IMR-90 (cell line): Measurements from ENCODE around the gene NTRK2. TPM values are rescaled to one million over a fixed set of nuclear protein-coding genes. Genes with fewer than 3 reads are reported as not detected.

Source experiments
- ATAC-seq: fragments of 200-7000 bp; cut with Tn5 transposase; 2 replicates; pipeline ENCODE4 v1.9.1; 2020; ENCODE audit warnings: low read depth, mild to moderate bottlenecking, moderate library complexity
- BruUV-seq: library from RNA; stranded (reverse); fragments of 400-500 nt; replicated peaks from 2 replicates; lab custom pipeline; 2021; lab: Mats Ljungman, UMichigan
- CTCF ChIA-PET: fragments of 300-600 bp; formaldehyde crosslinking; extraction: SDS; loops from one replicate; lab custom pipeline; 2021; ENCODE audit warnings: antibody characterized with exemption; lab: Yijun Ruan, JAX
- POLR2A ChIA-PET: fragments of 300-600 bp; sonication (Branson Sonifier 250); formaldehyde crosslinking; loops from one replicate; lab custom pipeline; 2022; ENCODE audit warnings: antibody characterized with exemption; ENCODE audit not compliant: unreplicated experiment; lab: Charles Lee
- DNase-seq: peaks from one replicate; pipeline ENCODE4 v3.0.0; 2013
- H2AFZ ChIP-seq: replicated peaks from 2 replicates; pipeline ENCODE3; 2013; ENCODE audit warnings: low read length, mild to moderate bottlenecking; ENCODE audit not compliant: poor library complexity
- H2AK5ac ChIP-seq: 2 replicates; pipeline ENCODE4 v1.6.1; 2013; ENCODE audit warnings: low read depth, low read length, inconsistent platforms
- H2AK9ac ChIP-seq: replicated peaks from 2 replicates; pipeline ENCODE3; 2013; ENCODE audit warnings: mild to moderate bottlenecking, low read depth, low read length, moderate library complexity; ENCODE audit not compliant: poor library complexity
- H2BK120ac ChIP-seq: 2 replicates; pipeline ENCODE4 v1.6.1; 2013; ENCODE audit warnings: low read depth, low read length, inconsistent platforms
- H2BK15ac ChIP-seq: 3 replicates; pipeline ENCODE4 v1.6.1; 2013; ENCODE audit warnings: low read depth, low read length, inconsistent platforms
- H2BK20ac ChIP-seq: 2 replicates; pipeline ENCODE4 v1.6.1; 2013; ENCODE audit warnings: low read depth, mild to moderate bottlenecking, inconsistent platforms, low read length, moderate library complexity
- H2BK5ac ChIP-seq: 2 replicates; pipeline ENCODE4 v1.6.1; 2013; ENCODE audit warnings: mild to moderate bottlenecking, low read depth, low read length, inconsistent platforms; ENCODE audit not compliant: poor library complexity, severe bottlenecking
- H3K14ac ChIP-seq: replicated peaks from 2 replicates; pipeline ENCODE4 v1.6.1; 2013; ENCODE audit warnings: low read depth, low read length, inconsistent platforms
- H3K18ac ChIP-seq: 2 replicates; pipeline ENCODE4 v1.6.1; 2013; ENCODE audit warnings: low read depth, low read length, control low read depth
- H3K23ac ChIP-seq: 2 replicates; pipeline ENCODE4 v1.6.1; 2013; ENCODE audit warnings: low read depth, low read length, inconsistent platforms
- H3K27ac ChIP-seq: 2 replicates; pipeline ENCODE4 v1.5.1; 2013; ENCODE audit warnings: mild to moderate bottlenecking, control low read depth, low read length; ENCODE audit not compliant: insufficient read depth
- H3K27me3 ChIP-seq: 2 replicates; pipeline ENCODE4 v1.6.1; 2013; ENCODE audit warnings: low read length; ENCODE audit not compliant: control insufficient read depth, insufficient read depth
- H3K36me3 ChIP-seq: 2 replicates; pipeline ENCODE4 v1.6.1; 2013; ENCODE audit warnings: low read length, mixed read lengths; ENCODE audit not compliant: control insufficient read depth, insufficient read depth
- H3K4ac ChIP-seq: 2 replicates; pipeline ENCODE4 v1.6.1; 2013; ENCODE audit warnings: low read depth, low read length, inconsistent platforms
- H3K4me1 ChIP-seq: 2 replicates; pipeline ENCODE4 v1.6.1; 2013; ENCODE audit warnings: low read length, mixed read lengths; ENCODE audit not compliant: control insufficient read depth, insufficient read depth
- H3K4me2 ChIP-seq: 2 replicates; pipeline ENCODE4 v1.6.1; 2013; ENCODE audit warnings: low read depth, mild to moderate bottlenecking, control low read depth, low read length, moderate library complexity
- H3K4me3 ChIP-seq: 2 replicates; pipeline ENCODE4 v1.5.1; 2013; ENCODE audit warnings: low read depth, mild to moderate bottlenecking, control low read depth, low read length, moderate library complexity; ENCODE audit not compliant: insufficient read depth
- H3K56ac ChIP-seq: 2 replicates; pipeline ENCODE4 v1.6.1; 2013; ENCODE audit warnings: low read length, inconsistent platforms; ENCODE audit not compliant: insufficient read depth; ENCODE audit errors: extremely low read depth
- H3K79me1 ChIP-seq, 2 experiments: 2 replicates each; pipeline ENCODE4 v1.6.1; 2013; ENCODE audit warnings: low read length in 2 of 2, inconsistent platforms in 1 of 2, low read depth in 1 of 2
- H3K9ac ChIP-seq: 2 replicates; pipeline ENCODE4 v1.6.1; 2013; ENCODE audit warnings: low read depth, low read length, control low read depth
- H3K9me1 ChIP-seq: 2 replicates; pipeline ENCODE4 v1.6.1; 2013; ENCODE audit warnings: low read length, inconsistent platforms; ENCODE audit not compliant: insufficient read depth
- H3K9me3 ChIP-seq: 2 replicates; pipeline ENCODE4 v1.6.1; 2013; ENCODE audit warnings: low read length; ENCODE audit not compliant: control insufficient read depth, insufficient read depth
- H4K20me1 ChIP-seq: 2 replicates; pipeline ENCODE4 v1.6.1; 2013; ENCODE audit warnings: low read length, inconsistent platforms; ENCODE audit not compliant: insufficient read depth
- H4K5ac ChIP-seq: 2 replicates; pipeline ENCODE4 v1.6.1; 2013; ENCODE audit warnings: mild to moderate bottlenecking, low read depth, low read length, control low read depth
- H4K8ac ChIP-seq, 2 experiments: 2 replicates each; pipeline ENCODE4 v1.6.1; 2013; ENCODE audit warnings: low read depth in 2 of 2, low read length in 2 of 2, control low read depth in 1 of 2, inconsistent platforms in 1 of 2
- H4K91ac ChIP-seq: 2 replicates; pipeline ENCODE4 v1.6.1; 2013; ENCODE audit warnings: low read depth, low read length, inconsistent platforms; ENCODE audit not compliant: insufficient read depth
- BHLHE40 ChIP-seq: fragments of 150-350 bp; IDR thresholded peaks from 2 replicates; pipeline ENCODE4 v1.6.1; 2016; ENCODE audit warnings: mild to moderate bottlenecking, low read depth, low read length
- CEBPB ChIP-seq: IDR thresholded peaks from 2 replicates; pipeline ENCODE4 v1.6.1; 2012; ENCODE audit warnings: low read depth, low read length, improper control_type of control experiment
- CHD1 ChIP-seq: IDR thresholded peaks from 2 replicates; pipeline ENCODE4 v1.6.1; 2012; ENCODE audit warnings: low read depth, low read length, improper control_type of control experiment
- FOS ChIP-seq: fragments of 150-350 bp; IDR thresholded peaks from 2 replicates; pipeline ENCODE4 v1.6.1; 2016; ENCODE audit warnings: low read depth, low read length
- MAFK ChIP-seq: IDR thresholded peaks from 2 replicates; pipeline ENCODE4 v1.6.1; 2012; ENCODE audit warnings: low read depth, low read length, improper control_type of control experiment
- MAZ ChIP-seq: IDR thresholded peaks from 2 replicates; pipeline ENCODE4 v1.6.1; 2012; ENCODE audit warnings: low read depth, mild to moderate bottlenecking, low read length, improper control_type of control experiment, moderate library complexity, borderline replicate concordance
- MXI1 ChIP-seq: IDR thresholded peaks from 2 replicates; pipeline ENCODE4 v1.6.1; 2012; ENCODE audit warnings: low read depth, mild to moderate bottlenecking, low read length, moderate library complexity, borderline replicate concordance
- NFE2L2 ChIP-seq: fragments of 150-350 bp; IDR thresholded peaks from 2 replicates; pipeline ENCODE4 v1.6.1; 2016; ENCODE audit warnings: low read depth, mild to moderate bottlenecking, low read length
- POLR2A ChIP-seq: IDR thresholded peaks from 2 replicates; pipeline ENCODE4 v1.6.1; 2012; ENCODE audit warnings: mild to moderate bottlenecking, low read depth, low read length
- RAD21 ChIP-seq: IDR thresholded peaks from 2 replicates; pipeline ENCODE4 v1.6.1; 2012; ENCODE audit warnings: low read length, improper control_type of control experiment
- RCOR1 ChIP-seq: IDR thresholded peaks from 2 replicates; pipeline ENCODE4 v1.6.1; 2012; ENCODE audit warnings: mild to moderate bottlenecking, low read length, improper control_type of control experiment; ENCODE audit not compliant: insufficient replicate concordance
- RFX5 ChIP-seq: IDR thresholded peaks from 2 replicates; pipeline ENCODE4 v1.8.0; 2012; ENCODE audit warnings: low read depth, mild to moderate bottlenecking, low read length, moderate library complexity
- SMC3 ChIP-seq: fragments of 150-350 bp; IDR thresholded peaks from 2 replicates; pipeline ENCODE4 v1.6.1; 2016; ENCODE audit warnings: low read depth, mild to moderate bottlenecking, antibody characterized with exemption, low read length, moderate library complexity
- WGBS, 2 experiments: methylation state at CpG; one replicate each; pipeline versions ENCODE4 v1.1.5 to v1.1.7; 2013; ENCODE audit warnings: missing lambda C conversion rate in 2 of 2; ENCODE audit not compliant: insufficient read length in 1 of 2; ENCODE audit errors: extremely low coverage in 2 of 2; 5-methylcytosine and 5-hydroxymethylcytosine counted together
- dilution Hi-C: fragments of 300-500 bp; cut with HindIII; formaldehyde crosslinking; loops from one replicate; pipeline ENCODE4 v1.14.3; 2018; ENCODE audit warnings: low sequenced_read_pairs; ENCODE audit not compliant: unreplicated experiment
- in situ Hi-C: fragments of 300-500 bp; cut with MboI; formaldehyde crosslinking; loops from 3 replicates; pipeline ENCODE4 v1.14.3; 2019; ENCODE audit warnings: low sequenced_read_pairs, inconsistent platforms, mixed read lengths
- intact Hi-C: fragments of 100-400 bp; cut with micrococcal nuclease; formaldehyde crosslinking; loops from 2 replicates; pipeline ENCODE4 v1.10.0; 2022
- polyA plus RNA-seq, 3 experiments: library from polyadenylated mRNA; depleted of rRNA; stranded (reverse); fragments of >200 nt; gene quantifications; 2 replicates each; pipeline ENCODE4 v1.2.3, GENCODE V29; 2012; ENCODE audit warnings: low replicate concordance in 1 of 3
- total RNA-seq: library from RNA; depleted of rRNA; stranded (reverse); fragments of >200 nt; gene quantifications from 2 replicates; pipeline ENCODE4 v1.2.3, GENCODE V29; 2012
- TF ChIP-seq, protein P1 (sequence below): conservative IDR thresholded peaks from 2 replicates; pipeline ENCODE4 v1.5.1; 2012; ENCODE audit warnings: mild to moderate bottlenecking, low read depth, low read length, improper control_type of control experiment
- TF ChIP-seq, protein P2 (sequence below): fragments of 150-350 bp; IDR thresholded peaks from 2 replicates; pipeline ENCODE4 v1.6.1; 2016; ENCODE audit warnings: low read depth, mild to moderate bottlenecking, low read length, moderate library complexity, borderline replicate concordance
- TF ChIP-seq, protein P3 (sequence below): fragments of 150-350 bp; IDR thresholded peaks from 2 replicates; pipeline ENCODE4 v1.6.1; 2017; ENCODE audit warnings: mild to moderate bottlenecking, antibody characterized with exemption, low read length, low read depth

The NTRK2 gene
- total and polyA plus RNA-seq, 2 of the 4 experiments (the other 2 are of a cell fraction), result under 0.01 to 0.02 TPM

DNA sequence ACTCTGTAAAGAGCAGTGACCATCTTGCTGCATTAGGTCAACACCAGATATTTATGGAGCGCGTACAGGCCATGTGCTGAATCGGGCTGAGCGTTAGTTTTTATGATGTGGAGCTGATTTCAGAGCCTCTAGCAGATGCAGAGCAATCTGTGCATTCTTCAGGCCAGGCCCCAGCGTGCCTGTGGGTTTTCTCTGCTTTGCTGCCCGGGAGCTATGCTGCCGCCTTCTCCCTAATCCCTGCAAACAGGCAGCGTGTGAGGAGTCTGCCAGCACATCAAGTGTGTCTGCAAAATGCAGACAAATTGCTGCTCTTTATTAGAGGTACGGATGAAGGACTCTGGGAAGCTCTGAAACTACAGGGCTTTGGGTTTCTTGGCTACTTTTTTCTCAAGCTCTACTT lies 170.0 kb downstream of the NTRK2 start:
- no peak overlapping the region for H3K4me2 ChIP-seq
- POLR2A ChIA-PET, result no interaction called here

More for the DNA sequence above, 170.0 kb downstream of the NTRK2 start:
- no peak for TF ChIP-seq BHLHE40
- TF ChIP-seq, protein P1, sequence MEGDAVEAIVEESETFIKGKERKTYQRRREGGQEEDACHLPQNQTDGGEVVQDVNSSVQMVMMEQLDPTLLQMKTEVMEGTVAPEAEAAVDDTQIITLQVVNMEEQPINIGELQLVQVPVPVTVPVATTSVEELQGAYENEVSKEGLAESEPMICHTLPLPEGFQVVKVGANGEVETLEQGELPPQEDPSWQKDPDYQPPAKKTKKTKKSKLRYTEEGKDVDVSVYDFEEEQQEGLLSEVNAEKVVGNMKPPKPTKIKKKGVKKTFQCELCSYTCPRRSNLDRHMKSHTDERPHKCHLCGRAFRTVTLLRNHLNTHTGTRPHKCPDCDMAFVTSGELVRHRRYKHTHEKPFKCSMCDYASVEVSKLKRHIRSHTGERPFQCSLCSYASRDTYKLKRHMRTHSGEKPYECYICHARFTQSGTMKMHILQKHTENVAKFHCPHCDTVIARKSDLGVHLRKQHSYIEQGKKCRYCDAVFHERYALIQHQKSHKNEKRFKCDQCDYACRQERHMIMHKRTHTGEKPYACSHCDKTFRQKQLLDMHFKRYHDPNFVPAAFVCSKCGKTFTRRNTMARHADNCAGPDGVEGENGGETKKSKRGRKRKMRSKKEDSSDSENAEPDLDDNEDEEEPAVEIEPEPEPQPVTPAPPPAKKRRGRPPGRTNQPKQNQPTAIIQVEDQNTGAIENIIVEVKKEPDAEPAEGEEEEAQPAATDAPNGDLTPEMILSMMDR, result no peak
- TF ChIP-seq RFX5, result no peak
- no peak for TF ChIP-seq CEBPB
- TF ChIP-seq, protein P2, sequence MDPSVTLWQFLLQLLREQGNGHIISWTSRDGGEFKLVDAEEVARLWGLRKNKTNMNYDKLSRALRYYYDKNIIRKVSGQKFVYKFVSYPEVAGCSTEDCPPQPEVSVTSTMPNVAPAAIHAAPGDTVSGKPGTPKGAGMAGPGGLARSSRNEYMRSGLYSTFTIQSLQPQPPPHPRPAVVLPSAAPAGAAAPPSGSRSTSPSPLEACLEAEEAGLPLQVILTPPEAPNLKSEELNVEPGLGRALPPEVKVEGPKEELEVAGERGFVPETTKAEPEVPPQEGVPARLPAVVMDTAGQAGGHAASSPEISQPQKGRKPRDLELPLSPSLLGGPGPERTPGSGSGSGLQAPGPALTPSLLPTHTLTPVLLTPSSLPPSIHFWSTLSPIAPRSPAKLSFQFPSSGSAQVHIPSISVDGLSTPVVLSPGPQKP, result no peak
- TF ChIP-seq MAZ, result no peak
- no peak for TF ChIP-seq SMC3
- no peak for TF ChIP-seq MXI1
- TF ChIP-seq POLR2A, result no peak
- TF ChIP-seq FOS, result no peak
- TF ChIP-seq RAD21, result no peak
- no peak for TF ChIP-seq CHD1
- TF ChIP-seq, protein P3, sequence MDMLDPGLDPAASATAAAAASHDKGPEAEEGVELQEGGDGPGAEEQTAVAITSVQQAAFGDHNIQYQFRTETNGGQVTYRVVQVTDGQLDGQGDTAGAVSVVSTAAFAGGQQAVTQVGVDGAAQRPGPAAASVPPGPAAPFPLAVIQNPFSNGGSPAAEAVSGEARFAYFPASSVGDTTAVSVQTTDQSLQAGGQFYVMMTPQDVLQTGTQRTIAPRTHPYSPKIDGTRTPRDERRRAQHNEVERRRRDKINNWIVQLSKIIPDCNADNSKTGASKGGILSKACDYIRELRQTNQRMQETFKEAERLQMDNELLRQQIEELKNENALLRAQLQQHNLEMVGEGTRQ, result no peak
- no peak for TF ChIP-seq MAFK
- no peak for TF ChIP-seq RCOR1
- TF ChIP-seq NFE2L2, result no peak
- no peaks in the 10 kb centered on the region for H4K20me1 ChIP-seq
- no peaks in the 10 kb centered on the region for H3K79me1 ChIP-seq
- H3K9me1 ChIP-seq, result no peaks in the 10 kb centered on the region
- CTCF ChIA-PET, result interaction anchor here (0.6 kb wide), 1 partner anchor 135 kb away, joined by 4 read pairs; no protein-coding TSS in a partner anchor
- H2AK9ac ChIP-seq, result no peak overlapping the region
- no peak overlapping the region for H4K5ac ChIP-seq
- H2BK15ac ChIP-seq, result no peak overlapping the region
- no peak overlapping the region for H2AK5ac ChIP-seq
- no TSS peak for BruUV-seq
- 40% methylated on average over 1 of the region's 9 CpGs; no CpG with 5 or more reads in 1 of the 2 experiments for WGBS, 2 experiments
- H2BK5ac ChIP-seq, result no peak overlapping the region
- H2BK20ac ChIP-seq, result no peak overlapping the region
- dilution Hi-C loops, result no loop called here
- no peak overlapping the region for H2BK120ac ChIP-seq
- H2AFZ ChIP-seq, result no peak overlapping the region
- H3K4me3 ChIP-seq, result no peak overlapping the region
- H3K18ac ChIP-seq, result no peak overlapping the region
- H3K4me1 ChIP-seq, result no peaks in the 10 kb centered on the region
- ATAC-seq, result no peak
- no peak for DNase-seq
- H3K27me3 ChIP-seq, result no peaks in the 10 kb centered on the region
- no peaks in the 10 kb centered on the region for H3K36me3 ChIP-seq
- no peak overlapping the region for H3K14ac ChIP-seq
- no peak overlapping the region for H3K23ac ChIP-seq
- H3K9me3 ChIP-seq, result peaks cover 10% of the 10 kb centered on the region
- H3K9ac ChIP-seq, result no peak overlapping the region
- intact Hi-C loops, result no loop called here
- no peak overlapping the region for H3K56ac ChIP-seq
- in situ Hi-C loops, result no loop called here
- no peak overlapping the region for H4K8ac ChIP-seq
- H3K27ac ChIP-seq, result no peak overlapping the region
- H4K91ac ChIP-seq, result no peak overlapping the region
- no peak overlapping the region for H3K4ac ChIP-seq
